Islet precursor cell (in vitro differentiated cells): Measurements from ENCODE around the gene RBM34.
A peak's percentile ranks its signal among the peaks of the same experiment; 100 is the strongest.
"Not testable (repeated sequence)": the region's sequence is repeated elsewhere in the genome, so short reads cannot be mapped to it uniquely, and the experiment has no call there.

Experiments
- DNase-seq: peaks from one replicate; pipeline ENCODE4 v3.0.0-alpha.2; 2018

RBM34 gene

GRCh38 chr1:235160957-235161684 is at the start of gene RBM34:
Gene RBM34, minus strand, starts transcription at chr1:235161250. Its CDS starts 24 bp downstream, at chr1:235161226.
- peak; percentile 97 for DNase-seq

- DNase-seq: no peak
Measured at GRCh38 chr1:235207209-235207565, 46.1 kb upstream of the RBM34 start.

GRCh38 chr1:235206533-235207208 is 45.6 kb upstream of the RBM34 start:
- DNase-seq: no peak

DNA sequence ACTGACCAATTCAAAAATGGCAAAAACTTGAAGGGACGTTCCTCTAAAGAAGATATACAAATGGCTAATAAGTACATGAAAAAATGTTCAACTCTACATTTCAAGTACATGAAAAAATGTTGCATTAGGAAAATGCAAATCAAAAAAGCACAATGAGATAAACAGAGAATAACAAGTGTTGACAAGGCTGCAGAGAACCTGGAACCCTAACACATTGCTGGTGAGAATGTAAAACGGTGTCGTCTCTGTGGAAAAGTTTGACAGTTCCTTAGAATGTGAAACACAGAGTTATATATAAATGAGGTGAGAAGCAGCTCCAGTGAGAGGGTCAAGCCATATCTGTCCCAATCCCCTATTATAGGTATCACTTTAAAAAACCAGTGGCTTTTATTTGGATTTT is 44.6 kb upstream of the RBM34 start:
- DNase-seq: no peak

DNA sequence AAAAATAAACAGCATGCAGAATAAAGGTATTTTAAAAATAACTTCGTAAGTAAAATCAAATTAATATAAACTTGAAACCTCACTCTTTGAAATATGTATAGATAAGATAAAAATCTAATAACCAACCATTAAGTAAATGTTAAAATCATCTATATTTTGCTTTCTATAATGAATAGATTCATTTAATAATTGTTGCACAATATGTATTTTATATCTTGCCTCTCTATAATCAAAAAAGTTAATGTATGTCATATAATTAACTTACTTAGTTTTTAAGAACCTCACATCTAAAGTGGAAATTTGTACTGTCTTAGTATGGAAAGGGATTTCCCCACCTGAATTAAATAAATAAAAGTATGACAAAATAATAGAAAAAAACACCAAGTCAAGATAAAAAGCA is 42.4 kb upstream of the RBM34 start:
- DNase-seq: no peak

GRCh38 chr1:235202447-235202846 is 41.4 kb upstream of the RBM34 start:
- DNase-seq: not testable (repeated sequence)

GRCh38 chr1:235199441-235199840 is 38.4 kb upstream of the RBM34 start:
- peak; percentile 60 for DNase-seq

- DNase-seq: no peak
Measured at GRCh38 chr1:235190431-235190830, 29.4 kb upstream of the RBM34 start.

GRCh38 chr1:235187316-235187715 is 26.3 kb upstream of the RBM34 start:
- no peak for DNase-seq

GRCh38 chr1:235181561-235182245 is 20.7 kb upstream of the RBM34 start:
- DNase-seq: no peak

DNA sequence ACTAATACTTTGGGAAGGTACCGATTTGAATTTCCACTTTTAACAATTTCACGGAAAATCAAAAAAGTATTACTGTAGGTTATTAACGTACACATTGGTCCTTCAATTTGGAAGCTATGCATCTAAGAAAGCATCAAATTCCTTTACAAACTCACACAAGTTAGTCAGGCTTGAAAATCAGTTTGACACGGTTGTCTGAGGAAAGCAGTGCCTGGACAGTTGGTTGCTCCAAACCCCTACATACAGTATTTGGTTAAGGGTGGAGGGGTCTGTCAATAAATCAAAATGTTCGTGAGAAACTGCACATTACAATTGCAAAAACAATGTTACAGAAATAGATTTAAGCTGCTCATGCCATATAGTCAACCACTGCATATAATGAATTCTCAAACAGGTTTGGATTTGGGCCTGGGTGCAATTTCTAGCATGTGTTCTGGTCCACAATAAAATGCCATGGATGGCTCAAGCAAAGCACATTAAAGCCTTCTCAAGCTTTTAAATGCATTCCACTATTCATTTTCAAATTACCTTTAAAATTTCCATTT is 19.9 kb upstream of the RBM34 start:
- no peak for DNase-seq

- no peak for DNase-seq
Measured at GRCh38 chr1:235176486-235176885, 15.4 kb upstream of the RBM34 start.

- no peak for DNase-seq
Measured at GRCh38 chr1:235169986-235170385, 8.9 kb upstream of the RBM34 start.

- no peak for DNase-seq
Measured at GRCh38 chr1:235168375-235168774, 7.3 kb upstream of the RBM34 start.

GRCh38 chr1:235161685-235162327 is 756 bp upstream of the RBM34 start:
- no peak for DNase-seq

GRCh38 chr1:235160383-235160956 is 580 bp downstream of the RBM34 start:
- DNase-seq: no peak

DNA sequence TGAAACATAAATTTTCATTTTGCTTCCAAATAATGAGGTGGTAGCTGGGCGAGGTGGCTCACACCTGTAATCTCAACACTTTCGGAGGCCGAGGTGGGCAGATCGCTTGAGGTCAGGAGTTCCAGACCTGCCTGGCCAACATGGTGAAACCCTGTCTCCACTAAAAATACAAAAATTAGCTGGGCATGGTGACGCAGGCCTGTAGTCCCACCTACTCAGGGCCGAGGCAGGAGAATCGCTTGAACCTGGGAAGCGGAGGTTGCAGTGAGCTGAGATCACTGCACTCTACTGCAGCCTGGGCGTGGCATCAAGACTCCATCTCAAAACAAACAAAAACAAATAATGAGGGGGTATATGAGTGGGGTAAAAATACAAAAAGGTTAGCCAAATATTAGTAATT is 1.1 kb downstream of the RBM34 start:
- not testable (repeated sequence) for DNase-seq

- DNase-seq: not testable (repeated sequence)
Measured at GRCh38 chr1:235159284-235159683, 1.8 kb downstream of the RBM34 start.

- no peak for DNase-seq
Measured at GRCh38 chr1:235158680-235159079, 2.4 kb downstream of the RBM34 start.

- DNase-seq: no peak
Measured at GRCh38 chr1:235157150-235157549, 3.9 kb downstream of the RBM34 start.

DNA sequence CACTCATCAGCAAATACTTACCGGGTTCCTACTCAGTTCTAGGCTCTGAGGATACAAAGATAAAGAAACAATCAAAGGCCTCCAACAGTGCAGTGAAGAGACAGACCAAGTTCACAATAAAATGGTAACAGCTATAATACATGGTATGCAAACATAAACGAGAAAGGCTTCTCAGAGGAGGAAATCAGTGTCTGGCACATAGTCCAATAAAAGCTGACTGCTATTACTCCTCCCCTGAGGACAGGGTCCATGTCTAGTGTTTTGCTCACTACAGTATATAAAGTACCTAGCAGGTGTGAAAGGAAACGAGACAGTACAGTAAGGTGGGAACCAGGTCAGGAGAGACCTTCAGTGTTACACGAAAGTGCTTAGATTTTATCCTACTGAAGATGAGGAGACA is 4.3 kb downstream of the RBM34 start:
- no peak for DNase-seq

- DNase-seq: no peak
Measured at GRCh38 chr1:235156265-235156664, 4.8 kb downstream of the RBM34 start.

DNA sequence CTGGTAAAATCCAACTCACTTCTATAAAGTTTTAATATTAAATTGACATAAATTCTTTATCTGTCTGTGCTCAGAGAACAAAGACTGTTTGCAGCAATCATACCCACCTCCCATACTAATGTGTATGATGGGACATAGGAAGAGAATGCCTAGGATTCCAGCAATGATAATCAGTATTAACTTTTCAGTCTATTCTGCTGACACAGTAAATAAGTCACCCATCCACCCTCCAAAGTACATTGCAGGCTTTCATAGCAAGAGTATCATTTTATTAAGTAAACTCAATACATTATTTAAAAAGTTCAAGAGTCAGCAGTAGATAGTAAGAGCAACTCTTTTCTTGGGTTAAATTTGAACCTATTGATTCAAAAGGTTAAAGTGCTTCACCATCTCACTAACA is 8.8 kb downstream of the RBM34 start:
- no peak for DNase-seq
